IMR-90 (cell line): ENCODE results near the gene ROBO1. TPM values are rescaled to one million over a fixed set of nuclear protein-coding genes. Genes with fewer than 3 reads are reported as not detected.

ENCODE experiments used
- ATAC-seq: fragments of 200-7000 bp; cut with Tn5 transposase; 2 replicates; pipeline ENCODE4 v1.9.1; 2020; ENCODE audit warnings: low read depth, mild to moderate bottlenecking, moderate library complexity
- BruUV-seq: library from RNA; stranded (reverse); fragments of 400-500 nt; replicated peaks from 2 replicates; lab custom pipeline; 2021; lab: Mats Ljungman, UMichigan
- CTCF ChIA-PET: fragments of 300-600 bp; formaldehyde crosslinking; extraction: SDS; loops from one replicate; lab custom pipeline; 2021; ENCODE audit warnings: antibody characterized with exemption; lab: Yijun Ruan, JAX
- POLR2A ChIA-PET: fragments of 300-600 bp; sonication (Branson Sonifier 250); formaldehyde crosslinking; loops from one replicate; lab custom pipeline; 2022; ENCODE audit warnings: antibody characterized with exemption; ENCODE audit not compliant: unreplicated experiment; lab: Charles Lee
- DNase-seq: peaks from one replicate; pipeline ENCODE4 v3.0.0; 2013
- H2AFZ ChIP-seq: replicated peaks from 2 replicates; pipeline ENCODE3; 2013; ENCODE audit warnings: low read length, mild to moderate bottlenecking; ENCODE audit not compliant: poor library complexity
- H2AK5ac ChIP-seq: 2 replicates; pipeline ENCODE4 v1.6.1; 2013; ENCODE audit warnings: low read depth, low read length, inconsistent platforms
- H2AK9ac ChIP-seq: replicated peaks from 2 replicates; pipeline ENCODE3; 2013; ENCODE audit warnings: mild to moderate bottlenecking, low read depth, low read length, moderate library complexity; ENCODE audit not compliant: poor library complexity
- H2BK120ac ChIP-seq: 2 replicates; pipeline ENCODE4 v1.6.1; 2013; ENCODE audit warnings: low read depth, low read length, inconsistent platforms
- H2BK15ac ChIP-seq: 3 replicates; pipeline ENCODE4 v1.6.1; 2013; ENCODE audit warnings: low read depth, low read length, inconsistent platforms
- H2BK20ac ChIP-seq: 2 replicates; pipeline ENCODE4 v1.6.1; 2013; ENCODE audit warnings: low read depth, mild to moderate bottlenecking, inconsistent platforms, low read length, moderate library complexity
- H2BK5ac ChIP-seq: 2 replicates; pipeline ENCODE4 v1.6.1; 2013; ENCODE audit warnings: mild to moderate bottlenecking, low read depth, low read length, inconsistent platforms; ENCODE audit not compliant: poor library complexity, severe bottlenecking
- H3K14ac ChIP-seq: replicated peaks from 2 replicates; pipeline ENCODE4 v1.6.1; 2013; ENCODE audit warnings: low read depth, low read length, inconsistent platforms
- H3K18ac ChIP-seq: 2 replicates; pipeline ENCODE4 v1.6.1; 2013; ENCODE audit warnings: low read depth, low read length, control low read depth
- H3K23ac ChIP-seq: 2 replicates; pipeline ENCODE4 v1.6.1; 2013; ENCODE audit warnings: low read depth, low read length, inconsistent platforms
- H3K27ac ChIP-seq: 2 replicates; pipeline ENCODE4 v1.5.1; 2013; ENCODE audit warnings: mild to moderate bottlenecking, control low read depth, low read length; ENCODE audit not compliant: insufficient read depth
- H3K27me3 ChIP-seq: 2 replicates; pipeline ENCODE4 v1.6.1; 2013; ENCODE audit warnings: low read length; ENCODE audit not compliant: control insufficient read depth, insufficient read depth
- H3K36me3 ChIP-seq: 2 replicates; pipeline ENCODE4 v1.6.1; 2013; ENCODE audit warnings: low read length, mixed read lengths; ENCODE audit not compliant: control insufficient read depth, insufficient read depth
- H3K4ac ChIP-seq: 2 replicates; pipeline ENCODE4 v1.6.1; 2013; ENCODE audit warnings: low read depth, low read length, inconsistent platforms
- H3K4me1 ChIP-seq: 2 replicates; pipeline ENCODE4 v1.6.1; 2013; ENCODE audit warnings: low read length, mixed read lengths; ENCODE audit not compliant: control insufficient read depth, insufficient read depth
- H3K4me2 ChIP-seq: 2 replicates; pipeline ENCODE4 v1.6.1; 2013; ENCODE audit warnings: low read depth, mild to moderate bottlenecking, control low read depth, low read length, moderate library complexity
- H3K4me3 ChIP-seq: 2 replicates; pipeline ENCODE4 v1.5.1; 2013; ENCODE audit warnings: low read depth, mild to moderate bottlenecking, control low read depth, low read length, moderate library complexity; ENCODE audit not compliant: insufficient read depth
- H3K56ac ChIP-seq: 2 replicates; pipeline ENCODE4 v1.6.1; 2013; ENCODE audit warnings: low read length, inconsistent platforms; ENCODE audit not compliant: insufficient read depth; ENCODE audit errors: extremely low read depth
- H3K79me1 ChIP-seq, 2 experiments: 2 replicates each; pipeline ENCODE4 v1.6.1; 2013; ENCODE audit warnings: low read length in 2 of 2, inconsistent platforms in 1 of 2, low read depth in 1 of 2
- H3K9ac ChIP-seq: 2 replicates; pipeline ENCODE4 v1.6.1; 2013; ENCODE audit warnings: low read depth, low read length, control low read depth
- H3K9me1 ChIP-seq: 2 replicates; pipeline ENCODE4 v1.6.1; 2013; ENCODE audit warnings: low read length, inconsistent platforms; ENCODE audit not compliant: insufficient read depth
- H3K9me3 ChIP-seq: 2 replicates; pipeline ENCODE4 v1.6.1; 2013; ENCODE audit warnings: low read length; ENCODE audit not compliant: control insufficient read depth, insufficient read depth
- H4K20me1 ChIP-seq: 2 replicates; pipeline ENCODE4 v1.6.1; 2013; ENCODE audit warnings: low read length, inconsistent platforms; ENCODE audit not compliant: insufficient read depth
- H4K5ac ChIP-seq: 2 replicates; pipeline ENCODE4 v1.6.1; 2013; ENCODE audit warnings: mild to moderate bottlenecking, low read depth, low read length, control low read depth
- H4K8ac ChIP-seq, 2 experiments: 2 replicates each; pipeline ENCODE4 v1.6.1; 2013; ENCODE audit warnings: low read depth in 2 of 2, low read length in 2 of 2, control low read depth in 1 of 2, inconsistent platforms in 1 of 2
- H4K91ac ChIP-seq: 2 replicates; pipeline ENCODE4 v1.6.1; 2013; ENCODE audit warnings: low read depth, low read length, inconsistent platforms; ENCODE audit not compliant: insufficient read depth
- MXI1 ChIP-seq: IDR thresholded peaks from 2 replicates; pipeline ENCODE4 v1.6.1; 2012; ENCODE audit warnings: low read depth, mild to moderate bottlenecking, low read length, moderate library complexity, borderline replicate concordance
- WGBS, 2 experiments: methylation state at CpG; one replicate each; pipeline versions ENCODE4 v1.1.5 to v1.1.7; 2013; ENCODE audit warnings: missing lambda C conversion rate in 2 of 2; ENCODE audit not compliant: insufficient read length in 1 of 2; ENCODE audit errors: extremely low coverage in 2 of 2; 5-methylcytosine and 5-hydroxymethylcytosine counted together
- dilution Hi-C: fragments of 300-500 bp; cut with HindIII; formaldehyde crosslinking; loops from one replicate; pipeline ENCODE4 v1.14.3; 2018; ENCODE audit warnings: low sequenced_read_pairs; ENCODE audit not compliant: unreplicated experiment
- in situ Hi-C: fragments of 300-500 bp; cut with MboI; formaldehyde crosslinking; loops from 3 replicates; pipeline ENCODE4 v1.14.3; 2019; ENCODE audit warnings: low sequenced_read_pairs, inconsistent platforms, mixed read lengths
- intact Hi-C: fragments of 100-400 bp; cut with micrococcal nuclease; formaldehyde crosslinking; loops from 2 replicates; pipeline ENCODE4 v1.10.0; 2022
- polyA plus RNA-seq, 3 experiments: library from polyadenylated mRNA; depleted of rRNA; stranded (reverse); fragments of >200 nt; gene quantifications; 2 replicates each; pipeline ENCODE4 v1.2.3, GENCODE V29; 2012; ENCODE audit warnings: low replicate concordance in 1 of 3
- total RNA-seq: library from RNA; depleted of rRNA; stranded (reverse); fragments of >200 nt; gene quantifications from 2 replicates; pipeline ENCODE4 v1.2.3, GENCODE V29; 2012

Gene ROBO1
- total and polyA plus RNA-seq, 2 of the 4 experiments (the other 2 are of a cell fraction) = 24.1 to 53.9 TPM

- Histone ChIP-seq H2AK5ac (no peak overlapping the region), H3K14ac (no peak overlapping the region), H3K27ac (no peak overlapping the region), H3K36me3 (no peaks in the 10 kb centered on the region), H3K4me2 (no peak overlapping the region), H3K9me3 (no peaks in the 10 kb centered on the region), H4K5ac (no peak overlapping the region), H3K4me3 (no peak overlapping the region), H3K79me1 (peaks cover 12 to 18% of the 10 kb centered on the region in 2 experiments), H2BK15ac (no peak overlapping the region), H3K27me3 (no peaks in the 10 kb centered on the region), H4K91ac (no peak overlapping the region), H3K9ac (no peak overlapping the region), H3K56ac (no peak overlapping the region), H2BK120ac (no peak overlapping the region), H2BK5ac (no peak overlapping the region), H4K20me1 (no peaks in the 10 kb centered on the region), H4K8ac (no peak overlapping the region), H2AK9ac (no peak overlapping the region), H3K4ac (no peak overlapping the region), H2BK20ac (no peak overlapping the region), H3K23ac (no peak overlapping the region), H2AFZ (no peak overlapping the region), H3K9me1 (no peaks in the 10 kb centered on the region), H3K4me1 (no peaks in the 10 kb centered on the region), H3K18ac (no peak overlapping the region)
- intact Hi-C loops (loop anchor here (2.0 kb wide), 1 partner anchor 320 kb away; no protein-coding TSS in a partner anchor), dilution Hi-C loops (no loop called here), in situ Hi-C loops (loop anchor here (25.0 kb wide), 1 partner anchor 317 kb away; no protein-coding TSS in a partner anchor)
- no TSS peak for BruUV-seq
- ATAC-seq (no peak), DNase-seq (no peak)
- POLR2A ChIA-PET = no interaction called here
- no CpG with 5 or more reads among the region's 4 CpGs for WGBS, 2 experiments
- no peak for TF ChIP-seq MXI1
- CTCF ChIA-PET = no interaction called here
Observed at GRCh38 chr3:78979028-78979427, 788.8 kb downstream of the ROBO1 start.
